ENCODE data around the gene METTL24. TPM values are rescaled to one million over a fixed set of nuclear protein-coding genes. Genes with fewer than 3 reads are reported as not detected.
"Not testable (repeated sequence)": the region's sequence is repeated elsewhere in the genome, so short reads cannot be mapped to it uniquely, and the experiment has no call there.

Gene METTL24
- total RNA-seq, 4 donors from 2014 or later, result 16.9 to 32.8 (median 23.5) TPM

- peaks cover 0 to 4% (median 2%) of the 10 kb centered on the region in 4 donors for H3K36me3 ChIP-seq
- no peaks in the 10 kb centered on the region for H3K9me3 ChIP-seq
- DNase-seq (ENCODE audit: extremely low spot score), result no peak
- H3K4me3 ChIP-seq, result no peak overlapping the region
- TF ChIP-seq POLR2A (IDR thresholded peaks at IDR 0.05; ENCODE audit: low read depth) (no peak), CTCF (IDR thresholded peaks at IDR 0.05) (no peak), POLR2AphosphoS5 (IDR thresholded peaks at IDR 0.05) (no peak), EP300 (IDR thresholded peaks at IDR 0.05) (no peak)
- 85% methylated on average over 5 of the region's 5 CpGs for WGBS
- intact Hi-C loops (cut with DNase I), result no loop called here
- H3K27ac ChIP-seq (replicated peaks in 1 of 4), result no peak overlapping the region
- H3K4me1 ChIP-seq, result no peaks in the 10 kb centered on the region
- no peaks in the 10 kb centered on the region for H3K27me3 ChIP-seq
These were observed 107.3 kb downstream of the METTL24 start for GRCh38 chr6:110250838-110251237.

- intact Hi-C loops (cut with DNase I), result no loop called here
- no peak for TF ChIP-seq POLR2AphosphoS5 (IDR thresholded peaks at IDR 0.05)
- TF ChIP-seq EP300 (IDR thresholded peaks at IDR 0.05), result no peak
- no peak for TF ChIP-seq CTCF (IDR thresholded peaks at IDR 0.05)
- TF ChIP-seq POLR2A (IDR thresholded peaks at IDR 0.05; ENCODE audit: low read depth), result no peak
- WGBS, result 86% methylated on average over 4 of the region's 4 CpGs
- H3K9me3 ChIP-seq, result no peaks in the 10 kb centered on the region
- peaks cover 0 to 10% (median 6%) of the 10 kb centered on the region in 4 donors for H3K36me3 ChIP-seq
- H3K27me3 ChIP-seq, result no peaks in the 10 kb centered on the region
- H3K4me1 ChIP-seq, result no peaks in the 10 kb centered on the region
- H3K4me3 ChIP-seq, result no peak overlapping the region
- no peak for DNase-seq (ENCODE audit: extremely low spot score)
- H3K27ac ChIP-seq (replicated peaks in 1 of 4), result no peak overlapping the region
These were observed 108.1 kb downstream of the METTL24 start for GRCh38 chr6:110250058-110250457.

- peaks cover 0 to 31% (median 11%) of the 10 kb centered on the region in 4 donors for H3K36me3 ChIP-seq
- TF ChIP-seq CTCF (IDR thresholded peaks at IDR 0.05), result no peak
- 90% methylated on average over 3 of the region's 3 CpGs for WGBS
These were observed 111.1 kb downstream of the METTL24 start for GRCh38 chr6:110246900-110247546.

GRCh38 chr6:110246378-110246777, 111.8 kb downstream of the METTL24 start:
- no peaks in the 10 kb centered on the region for H3K9me3 ChIP-seq
- no peak for TF ChIP-seq EP300 (IDR thresholded peaks at IDR 0.05)
- H3K4me3 ChIP-seq, result no peak overlapping the region
- 96% methylated on average over 3 of the region's 3 CpGs for WGBS
- intact Hi-C loops (cut with DNase I), result no loop called here
- no peak overlapping the region for H3K27ac ChIP-seq (replicated peaks in 1 of 4)
- no peaks in the 10 kb centered on the region for H3K27me3 ChIP-seq
- H3K4me1 ChIP-seq, result no peaks in the 10 kb centered on the region
- peaks cover 0 to 34% (median 11%) of the 10 kb centered on the region in 4 donors for H3K36me3 ChIP-seq
- no peak for DNase-seq (ENCODE audit: extremely low spot score)

More at GRCh38 chr6:110246900-110247546, 111.1 kb downstream of the METTL24 start:
- no peaks in the 10 kb centered on the region for H3K4me1 ChIP-seq
- no peak overlapping the region for H3K4me3 ChIP-seq
- intact Hi-C loops (cut with DNase I), result no loop called here
- no peaks in the 10 kb centered on the region for H3K9me3 ChIP-seq
- no peak for DNase-seq (ENCODE audit: extremely low spot score)
- no peak overlapping the region for H3K27ac ChIP-seq (replicated peaks in 1 of 4)
- H3K27me3 ChIP-seq, result no peaks in the 10 kb centered on the region

GRCh38 chr6:110244621-110245020, 113.5 kb downstream of the METTL24 start:
- H3K4me3 ChIP-seq; H3K9me3 ChIP-seq; H3K27me3 ChIP-seq; H3K27ac ChIP-seq (replicated peaks in 1 of 4); H3K4me1 ChIP-seq; intact Hi-C loops (cut with DNase I); DNase-seq (ENCODE audit: extremely low spot score): not testable (repeated sequence)
- peaks cover 0 to 34% (median 11%) of the 10 kb centered on the region in 4 donors for H3K36me3 ChIP-seq
- WGBS, result 89% methylated on average over 3 of the region's 3 CpGs

Measured in esophagus muscularis mucosa (tissue), 4 donors.